Measurements from ENCODE around the gene SKIC2. TPM values are rescaled to one million over a fixed set of nuclear protein-coding genes. Genes with fewer than 3 reads are reported as not detected.
"Not testable (repeated sequence)": the region's sequence is repeated elsewhere in the genome, so short reads cannot be mapped to it uniquely, and the experiment has no call there.

Gene SKIC2
- total and polyA plus RNA-seq, 2 of the 8 experiments (the other 6 are each of a cell fraction or from before 2014, with no cell fraction given): 42.1 to 59.7 TPM

GRCh38 chr6:32014547-32014946, 55.6 kb downstream of the SKIC2 start, which contains the start of gene C4B:
Gene C4B, plus strand, starts transcription at chr6:32014795. Its CDS starts 51 bp downstream, at chr6:32014846.
- H3K27me3 ChIP-seq (replicated peaks in 1 of 4; ENCODE audit: control insufficient read depth in 3 of 4, extremely low read depth in 1 of 4, insufficient read depth in 3 of 4, low read length in 3 of 4); H3K4ac ChIP-seq (replicated peaks; ENCODE audit: insufficient read length, low read depth, low read length); H3K27ac ChIP-seq (ENCODE audit: low read depth, low read length); H2BK12ac ChIP-seq (ENCODE audit: low read depth, low read length); H2BK20ac ChIP-seq (ENCODE audit: low read length); H4K8ac ChIP-seq (ENCODE audit: extremely low read depth, insufficient read depth, low read length); H2AFZ ChIP-seq (ENCODE audit: low read length); H2BK5ac ChIP-seq (ENCODE audit: low read depth, low read length); H2BK15ac ChIP-seq (ENCODE audit: low read length); CTCF ChIA-PET (ENCODE audit: partially characterized antibody); H3K14ac ChIP-seq (ENCODE audit: insufficient read length); DNase-seq (ENCODE audit: low read depth in 1 of 2, low spot score in 2 of 2); H4K5ac ChIP-seq (ENCODE audit: insufficient read length, low read depth, low read length); H2BK120ac ChIP-seq (replicated peaks; ENCODE audit: low read depth, low read length); H3K56ac ChIP-seq (replicated peaks; ENCODE audit: insufficient read length, low read depth, low read length); H3K18ac ChIP-seq (ENCODE audit: extremely low read depth, low read length); H4K20me1 ChIP-seq (replicated peaks in 1 of 2; ENCODE audit: control insufficient read depth in 1 of 2, insufficient read depth in 2 of 2, low read length in 2 of 2); H3K79me2 ChIP-seq (ENCODE audit: control insufficient read depth in 1 of 2, insufficient read depth in 2 of 2, low read length in 2 of 2); H3K9ac ChIP-seq (replicated peaks in 1 of 4; ENCODE audit: extremely low read depth in 1 of 4, low read depth in 3 of 4, low read length in 3 of 4); H3K4me3 ChIP-seq (ENCODE audit: extremely low read depth in 1 of 4, insufficient read depth in 2 of 4, low read depth in 3 of 4, low read length in 4 of 4); H4K91ac ChIP-seq (replicated peaks; ENCODE audit: insufficient read length, low read length); H3K4me1 ChIP-seq (replicated peaks in 1 of 4; ENCODE audit: control insufficient read depth in 3 of 4, insufficient read depth in 4 of 4, low read length in 3 of 4); H3K36me3 ChIP-seq (ENCODE audit: control insufficient read depth in 2 of 4, insufficient read depth in 4 of 4, low read length in 3 of 4); H3K4me2 ChIP-seq (ENCODE audit: insufficient read depth in 1 of 2, low read depth in 2 of 2, low read length in 2 of 2); FAIRE-seq; H3K9me3 ChIP-seq (ENCODE audit: insufficient read depth in 2 of 2, low read depth in 1 of 2, low read length in 1 of 2); H3K23me2 ChIP-seq (ENCODE audit: low read depth, low read length); H3K79me1 ChIP-seq (ENCODE audit: low read depth, low read length); H2AK5ac ChIP-seq (ENCODE audit: low read depth, low read length); H3K23ac ChIP-seq (ENCODE audit: insufficient read length); POLR2A ChIA-PET (ENCODE audit: partially characterized antibody): not testable (repeated sequence)
- WGBS, 2 experiments (ENCODE audit: extremely low coverage in 1 of 2, insufficient coverage in 1 of 2, insufficient read length in 1 of 2, insufficient replicate concordance in 2 of 2, low coverage in 1 of 2, low lambda C conversion rate in 2 of 2, missing lambda C conversion rate in 1 of 2): no CpG with 5 or more reads among the region's 6 CpGs

MicroRNA genes within 50 kb of the gene (microRNA counts, 767-probe panel; counts per million panel counts)
- 879 counts per million, percentile 95 among the panel's probes with 10 or more counts for microRNA hsa-miR-1236

Small RNA genes lying within 50 kb of the gene (microRNA-seq; reads per million reads assigned to microRNA genes)
- 0 to 0.46 reads per million in 2 experiments for gene MIR1236 (ENCODE audit: borderline microRNAs expressed in 2 of 2, borderline number of aligned reads in 2 of 2, borderline replicate concordance in 1 of 2)

Small RNA genes lying within 50 kb of the gene (small RNA-seq; reads per million reads assigned to genes)
- gene AL645922.1 (ENCODE audit: insufficient read depth): not detected

Other genes with a start within 250 kb of the SKIC2 start
Only the 30 nearest of the 35 such genes appear.
- 53.3 and 55.5 TPM in 2 replicates for gene DDAH2, start 229.9 kb upstream of the SKIC2 start, total RNA-seq (2021; fragmentation: NEBNext Ultra II Directional; extraction: Animal tissue kit (Norgen Biotek cat#: 25700))
- gene DDAH2, start 229.9 kb upstream of the SKIC2 start, polyA plus RNA-seq (2011; rRNA removed): 73.5 and 104 TPM in 2 replicates
- gene CLIC1, start 222.6 kb upstream of the SKIC2 start, total RNA-seq (2021; fragmentation: NEBNext Ultra II Directional; extraction: Animal tissue kit (Norgen Biotek cat#: 25700)): 250 and 259 TPM in 2 replicates
- 236 and 277 TPM in 2 replicates for gene CLIC1, start 222.6 kb upstream of the SKIC2 start, polyA plus RNA-seq (2011; rRNA removed)
- gene MSH5, start 219.2 kb upstream of the SKIC2 start, total RNA-seq (2021; fragmentation: NEBNext Ultra II Directional; extraction: Animal tissue kit (Norgen Biotek cat#: 25700)): 21.3 and 25.3 TPM in 2 replicates
- gene MSH5, start 219.2 kb upstream of the SKIC2 start, polyA plus RNA-seq (2011; rRNA removed): 26.5 and 34.5 TPM in 2 replicates
- 3.4 and 5.9 TPM in 2 replicates for gene SAPCD1, start 196.5 kb upstream of the SKIC2 start, total RNA-seq (2021; fragmentation: NEBNext Ultra II Directional; extraction: Animal tissue kit (Norgen Biotek cat#: 25700))
- gene SAPCD1, start 196.5 kb upstream of the SKIC2 start, polyA plus RNA-seq (2011; rRNA removed): 3.1 and 4.4 TPM in 2 replicates
- gene VWA7, start 181.8 kb upstream of the SKIC2 start, total RNA-seq (2021; fragmentation: NEBNext Ultra II Directional; extraction: Animal tissue kit (Norgen Biotek cat#: 25700)): 1.5 and 2.1 TPM in 2 replicates
- 0.82 and 1.1 TPM in 2 replicates for gene VWA7, start 181.8 kb upstream of the SKIC2 start, polyA plus RNA-seq (2011; rRNA removed)
- 162 and 163 TPM in 2 replicates for gene VARS1, start 163.4 kb upstream of the SKIC2 start, total RNA-seq (2021; fragmentation: NEBNext Ultra II Directional; extraction: Animal tissue kit (Norgen Biotek cat#: 25700))
- 53.5 and 99.3 TPM in 2 replicates for gene VARS1, start 163.4 kb upstream of the SKIC2 start, polyA plus RNA-seq (2011; rRNA removed)
- 127 and 132 TPM in 2 replicates for gene LSM2, start 152.2 kb upstream of the SKIC2 start, total RNA-seq (2021; fragmentation: NEBNext Ultra II Directional; extraction: Animal tissue kit (Norgen Biotek cat#: 25700))
- 168 and 173 TPM in 2 replicates for gene LSM2, start 152.2 kb upstream of the SKIC2 start, polyA plus RNA-seq (2011; rRNA removed)
- 1.6 and 1.9 TPM in 2 replicates for gene HSPA1L, start 143.9 kb upstream of the SKIC2 start, total RNA-seq (2021; fragmentation: NEBNext Ultra II Directional; extraction: Animal tissue kit (Norgen Biotek cat#: 25700))
- 0.78 and 1.00 TPM in 2 replicates for gene HSPA1L, start 143.9 kb upstream of the SKIC2 start, polyA plus RNA-seq (2011; rRNA removed)
- gene HSPA1A, start 143.6 kb upstream of the SKIC2 start, total RNA-seq (2021; fragmentation: NEBNext Ultra II Directional; extraction: Animal tissue kit (Norgen Biotek cat#: 25700)): 54.0 and 59.9 TPM in 2 replicates
- 40.7 and 50.2 TPM in 2 replicates for gene HSPA1A, start 143.6 kb upstream of the SKIC2 start, polyA plus RNA-seq (2011; rRNA removed)
- 76.6 and 89.3 TPM in 2 replicates for gene HSPA1B, start 131.4 kb upstream of the SKIC2 start, total RNA-seq (2021; fragmentation: NEBNext Ultra II Directional; extraction: Animal tissue kit (Norgen Biotek cat#: 25700))
- gene HSPA1B, start 131.4 kb upstream of the SKIC2 start, polyA plus RNA-seq (2011; rRNA removed): 36.6 and 43.8 TPM in 2 replicates
- gene NEU1, start 96.4 kb upstream of the SKIC2 start, total RNA-seq (2021; fragmentation: NEBNext Ultra II Directional; extraction: Animal tissue kit (Norgen Biotek cat#: 25700)): 41.2 and 43.4 TPM in 2 replicates
- gene NEU1, start 96.4 kb upstream of the SKIC2 start, polyA plus RNA-seq (2011; rRNA removed): 65.6 and 72.1 TPM in 2 replicates
- gene SLC44A4, start 80.2 kb upstream of the SKIC2 start, total RNA-seq (2021; fragmentation: NEBNext Ultra II Directional; extraction: Animal tissue kit (Norgen Biotek cat#: 25700)): 2.5 and 4.8 TPM in 2 replicates
- gene SLC44A4, start 80.2 kb upstream of the SKIC2 start, polyA plus RNA-seq (2011; rRNA removed): 7.0 and 7.1 TPM in 2 replicates
- 177 and 183 TPM in 2 replicates for gene EHMT2, start 61.5 kb upstream of the SKIC2 start, total RNA-seq (2021; fragmentation: NEBNext Ultra II Directional; extraction: Animal tissue kit (Norgen Biotek cat#: 25700))
- gene EHMT2, start 61.5 kb upstream of the SKIC2 start, polyA plus RNA-seq (2011; rRNA removed): 125 and 187 TPM in 2 replicates
- gene ZBTB12, start 57.1 kb upstream of the SKIC2 start, total RNA-seq (2021; fragmentation: NEBNext Ultra II Directional; extraction: Animal tissue kit (Norgen Biotek cat#: 25700)): 40.8 and 42.1 TPM in 2 replicates
- 20.7 and 32.4 TPM in 2 replicates for gene ZBTB12, start 57.1 kb upstream of the SKIC2 start, polyA plus RNA-seq (2011; rRNA removed)
- gene C2, start 31.5 kb upstream of the SKIC2 start, total RNA-seq (2021; fragmentation: NEBNext Ultra II Directional; extraction: Animal tissue kit (Norgen Biotek cat#: 25700)): 0.26 and 0.61 TPM in 2 replicates
- gene C2, start 31.5 kb upstream of the SKIC2 start, polyA plus RNA-seq (2011; rRNA removed): 0.38 and 1.0 TPM in 2 replicates
- gene CFB, start 13.1 kb upstream of the SKIC2 start, total RNA-seq (2021; fragmentation: NEBNext Ultra II Directional; extraction: Animal tissue kit (Norgen Biotek cat#: 25700)): not detected in 2 replicates
- gene CFB, start 13.1 kb upstream of the SKIC2 start, polyA plus RNA-seq (2011; rRNA removed): 0.09 and 0.20 TPM in 2 replicates
- 71.1 and 71.5 TPM in 2 replicates for gene NELFE, start 204 bp upstream of the SKIC2 start, total RNA-seq (2021; fragmentation: NEBNext Ultra II Directional; extraction: Animal tissue kit (Norgen Biotek cat#: 25700))
- gene NELFE, start 204 bp upstream of the SKIC2 start, polyA plus RNA-seq (2011; rRNA removed): 49.2 and 52.3 TPM in 2 replicates
- 14.7 and 16.2 TPM in 2 replicates for gene DXO, start 13.0 kb downstream of the SKIC2 start, total RNA-seq (2021; fragmentation: NEBNext Ultra II Directional; extraction: Animal tissue kit (Norgen Biotek cat#: 25700))
- 23.9 and 30.5 TPM in 2 replicates for gene DXO, start 13.0 kb downstream of the SKIC2 start, polyA plus RNA-seq (2011; rRNA removed)
- 0.48 and 2.4 TPM in 2 replicates for gene C4A, start 22.9 kb downstream of the SKIC2 start, total RNA-seq (2021; fragmentation: NEBNext Ultra II Directional; extraction: Animal tissue kit (Norgen Biotek cat#: 25700))
- 0.62 and 1.7 TPM in 2 replicates for gene C4A, start 22.9 kb downstream of the SKIC2 start, polyA plus RNA-seq (2011; rRNA removed)
- gene C4B, start 55.6 kb downstream of the SKIC2 start, total RNA-seq (2021; fragmentation: NEBNext Ultra II Directional; extraction: Animal tissue kit (Norgen Biotek cat#: 25700)): 1.5 and 3.5 TPM in 2 replicates
- gene C4B, start 55.6 kb downstream of the SKIC2 start, polyA plus RNA-seq (2011; rRNA removed): 0.74 and 1.7 TPM in 2 replicates
- gene CYP21A2, start 79.2 kb downstream of the SKIC2 start, total RNA-seq (2021; fragmentation: NEBNext Ultra II Directional; extraction: Animal tissue kit (Norgen Biotek cat#: 25700)): 0.22 and 0.40 TPM in 2 replicates
- gene CYP21A2, start 79.2 kb downstream of the SKIC2 start, polyA plus RNA-seq (2011; rRNA removed): 0.14 and 0.23 TPM in 2 replicates
- 4.8 and 5.5 TPM in 2 replicates for gene TNXB, start 150.2 kb downstream of the SKIC2 start, total RNA-seq (2021; fragmentation: NEBNext Ultra II Directional; extraction: Animal tissue kit (Norgen Biotek cat#: 25700))
- 3.1 and 6.5 TPM in 2 replicates for gene TNXB, start 150.2 kb downstream of the SKIC2 start, polyA plus RNA-seq (2011; rRNA removed)
- gene ATF6B, start 169.1 kb downstream of the SKIC2 start, total RNA-seq (2021; fragmentation: NEBNext Ultra II Directional; extraction: Animal tissue kit (Norgen Biotek cat#: 25700)): 36.2 and 38.1 TPM in 2 replicates
- 42.2 and 66.3 TPM in 2 replicates for gene ATF6B, start 169.1 kb downstream of the SKIC2 start, polyA plus RNA-seq (2011; rRNA removed)
- 9.4 and 10.9 TPM in 2 replicates for gene FKBPL, start 171.1 kb downstream of the SKIC2 start, total RNA-seq (2021; fragmentation: NEBNext Ultra II Directional; extraction: Animal tissue kit (Norgen Biotek cat#: 25700))
- 5.4 and 5.8 TPM in 2 replicates for gene FKBPL, start 171.1 kb downstream of the SKIC2 start, polyA plus RNA-seq (2011; rRNA removed)
- 2.8 TPM in 2 replicates for gene PRRT1, start 192.8 kb downstream of the SKIC2 start, total RNA-seq (2021; fragmentation: NEBNext Ultra II Directional; extraction: Animal tissue kit (Norgen Biotek cat#: 25700))
- gene PRRT1, start 192.8 kb downstream of the SKIC2 start, polyA plus RNA-seq (2011; rRNA removed): 0.71 and 1.4 TPM in 2 replicates
- gene PPT2, start 195.0 kb downstream of the SKIC2 start, total RNA-seq (2021; fragmentation: NEBNext Ultra II Directional; extraction: Animal tissue kit (Norgen Biotek cat#: 25700)): 24.1 and 27.9 TPM in 2 replicates
- gene PPT2, start 195.0 kb downstream of the SKIC2 start, polyA plus RNA-seq (2011; rRNA removed): 39.0 and 39.5 TPM in 2 replicates
- 6.4 and 9.2 TPM in 2 replicates for gene EGFL8, start 205.4 kb downstream of the SKIC2 start, total RNA-seq (2021; fragmentation: NEBNext Ultra II Directional; extraction: Animal tissue kit (Norgen Biotek cat#: 25700))
- 5.0 and 8.6 TPM in 2 replicates for gene EGFL8, start 205.4 kb downstream of the SKIC2 start, polyA plus RNA-seq (2011; rRNA removed)
- 96.0 and 101 TPM in 2 replicates for gene AGPAT1, start 216.9 kb downstream of the SKIC2 start, total RNA-seq (2021; fragmentation: NEBNext Ultra II Directional; extraction: Animal tissue kit (Norgen Biotek cat#: 25700))
- 222 and 287 TPM in 2 replicates for gene AGPAT1, start 216.9 kb downstream of the SKIC2 start, polyA plus RNA-seq (2011; rRNA removed)
- gene RNF5, start 219.2 kb downstream of the SKIC2 start, total RNA-seq (2021; fragmentation: NEBNext Ultra II Directional; extraction: Animal tissue kit (Norgen Biotek cat#: 25700)): 90.0 and 90.3 TPM in 2 replicates
- 145 and 158 TPM in 2 replicates for gene RNF5, start 219.2 kb downstream of the SKIC2 start, polyA plus RNA-seq (2011; rRNA removed)
- gene AGER, start 225.1 kb downstream of the SKIC2 start, total RNA-seq (2021; fragmentation: NEBNext Ultra II Directional; extraction: Animal tissue kit (Norgen Biotek cat#: 25700)): 9.6 and 10.9 TPM in 2 replicates
- 3.8 and 5.5 TPM in 2 replicates for gene AGER, start 225.1 kb downstream of the SKIC2 start, polyA plus RNA-seq (2011; rRNA removed)